NCI-H1417 (cell line): ENCODE measurements around the gene PYGO2.
"Not testable (repeated sequence)": the region's sequence is repeated elsewhere in the genome, so short reads cannot be mapped to it uniquely, and the experiment has no call there.

Experiments used
- DNase-seq, 3 experiments: peaks; one replicate each; lab custom pipeline; 2025; lab: John Stamatoyannopoulos, UW

Gene PYGO2

DNA sequence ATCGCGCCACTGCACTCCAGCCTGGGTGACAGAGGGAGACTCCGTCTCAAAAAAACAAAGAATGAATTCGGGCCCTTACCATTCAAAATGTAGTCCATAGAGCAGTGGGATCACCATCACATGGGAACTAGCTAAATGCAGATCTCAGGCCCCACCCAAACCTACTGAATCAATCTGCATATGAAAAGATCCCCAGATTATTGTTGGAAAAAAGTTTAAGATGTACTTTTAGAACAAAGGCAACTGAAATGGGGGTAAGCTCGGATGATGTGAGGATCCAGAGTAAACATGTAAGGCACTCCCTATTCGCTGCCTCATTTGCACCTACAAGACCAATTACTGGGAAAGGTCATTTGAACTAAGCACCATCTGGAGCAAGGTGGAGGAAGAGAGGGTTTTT lies 20.8 kb upstream of the PYGO2 start:
- DNase-seq = peak in 1 of 3 experiments; percentile 47

DNA sequence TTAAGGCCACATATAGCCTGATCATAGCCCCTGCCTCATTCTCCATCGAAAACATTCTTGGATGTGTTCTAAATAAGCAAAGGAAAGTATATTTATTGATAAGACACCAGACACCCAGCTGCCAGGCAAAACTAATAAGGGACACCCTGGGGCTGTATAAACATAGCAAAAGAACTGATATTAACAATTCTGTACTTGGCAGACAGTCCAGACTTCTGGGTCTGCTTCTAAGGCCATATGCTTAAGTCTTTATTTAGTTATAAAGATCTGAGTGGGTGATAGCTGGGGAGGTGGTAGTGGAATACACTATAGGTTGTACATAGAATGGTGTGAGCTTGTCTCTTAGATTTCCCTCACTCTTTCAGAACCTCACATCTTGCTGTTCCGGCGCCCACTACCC lies 16.8 kb upstream of the PYGO2 start:
- DNase-seq = no peak

DNA sequence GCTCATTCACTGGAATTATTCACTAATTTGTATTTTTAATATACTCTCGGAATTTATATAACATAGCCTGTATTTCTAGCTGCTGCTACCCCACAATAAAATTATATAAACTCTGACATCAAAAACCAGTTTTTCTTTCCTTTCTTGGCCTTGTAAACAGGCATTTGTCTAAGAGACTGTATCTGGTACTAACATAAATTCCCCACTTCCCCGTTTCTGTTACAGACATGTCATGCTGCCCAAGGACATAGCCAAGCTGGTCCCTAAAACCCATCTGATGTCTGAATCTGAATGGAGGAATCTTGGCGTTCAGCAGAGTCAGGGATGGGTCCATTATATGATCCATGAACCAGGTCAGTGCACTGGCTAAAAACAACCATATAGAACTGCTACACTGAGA lies 16.2 kb upstream of the PYGO2 start:
- not testable (repeated sequence) for DNase-seq

DNA sequence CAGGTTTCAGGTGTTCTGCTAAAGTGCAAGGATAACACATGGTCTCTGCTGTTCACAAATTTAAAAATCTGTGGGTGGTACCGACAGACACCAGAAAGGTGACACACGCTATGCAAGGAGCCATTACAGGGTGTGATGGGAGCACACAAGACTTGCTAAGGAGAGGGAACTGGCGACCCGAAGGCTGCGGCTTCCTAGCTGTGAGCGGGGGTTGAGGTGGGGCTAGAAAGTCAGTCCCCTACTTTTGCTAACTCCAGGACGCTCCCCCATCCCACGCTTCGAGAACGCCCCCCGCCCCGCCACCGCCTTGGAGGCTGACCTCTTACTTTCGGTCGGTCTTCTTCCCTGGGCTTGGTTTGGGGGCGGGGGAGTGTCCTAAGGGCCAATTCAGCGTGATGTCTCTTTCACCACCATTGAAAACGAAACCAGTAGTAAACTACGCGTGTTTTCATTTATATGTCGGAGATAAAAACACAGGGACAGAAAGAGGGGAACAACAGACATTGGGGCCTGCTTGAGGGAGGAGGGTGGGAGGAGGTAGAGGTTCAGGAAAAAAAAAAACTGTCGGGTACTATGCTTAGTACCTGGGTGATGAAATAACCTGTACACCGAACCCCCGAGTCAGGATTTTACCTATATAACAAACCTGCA lies 14.0 kb upstream of the PYGO2 start:
- peak; percentile 54 to 68 (median 60) for DNase-seq

DNA sequence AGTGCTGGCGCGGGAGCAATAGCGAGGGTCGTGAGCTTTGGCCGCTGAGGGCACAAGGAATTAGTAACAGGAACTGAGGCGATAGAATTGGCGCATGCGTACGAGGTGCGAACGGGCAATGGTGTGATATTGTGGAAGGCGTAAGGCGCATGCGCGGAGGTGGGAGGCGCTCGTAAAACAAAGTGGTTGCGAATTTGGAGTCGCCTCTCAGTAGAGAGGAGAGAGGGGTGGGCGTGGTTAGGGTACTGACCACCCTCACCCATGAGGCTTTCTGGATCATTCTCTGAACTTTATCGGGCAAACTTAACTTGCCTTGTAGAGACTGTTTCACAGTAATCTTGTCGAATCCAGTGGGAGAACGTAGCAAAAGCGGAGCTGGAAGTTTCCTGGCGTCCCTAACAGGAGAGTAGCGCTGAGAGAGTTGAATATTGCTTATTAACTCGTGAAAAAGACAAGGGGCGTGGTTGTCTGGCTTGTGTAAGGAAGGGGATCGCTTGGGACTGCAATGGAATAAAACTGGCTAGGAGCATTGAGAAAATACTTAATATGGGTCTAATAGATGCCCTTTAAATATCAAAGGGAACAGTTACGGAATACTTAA lies 13.3 kb upstream of the PYGO2 start:
- DNase-seq = peak; percentile 98 to 99 (median 99)

DNA sequence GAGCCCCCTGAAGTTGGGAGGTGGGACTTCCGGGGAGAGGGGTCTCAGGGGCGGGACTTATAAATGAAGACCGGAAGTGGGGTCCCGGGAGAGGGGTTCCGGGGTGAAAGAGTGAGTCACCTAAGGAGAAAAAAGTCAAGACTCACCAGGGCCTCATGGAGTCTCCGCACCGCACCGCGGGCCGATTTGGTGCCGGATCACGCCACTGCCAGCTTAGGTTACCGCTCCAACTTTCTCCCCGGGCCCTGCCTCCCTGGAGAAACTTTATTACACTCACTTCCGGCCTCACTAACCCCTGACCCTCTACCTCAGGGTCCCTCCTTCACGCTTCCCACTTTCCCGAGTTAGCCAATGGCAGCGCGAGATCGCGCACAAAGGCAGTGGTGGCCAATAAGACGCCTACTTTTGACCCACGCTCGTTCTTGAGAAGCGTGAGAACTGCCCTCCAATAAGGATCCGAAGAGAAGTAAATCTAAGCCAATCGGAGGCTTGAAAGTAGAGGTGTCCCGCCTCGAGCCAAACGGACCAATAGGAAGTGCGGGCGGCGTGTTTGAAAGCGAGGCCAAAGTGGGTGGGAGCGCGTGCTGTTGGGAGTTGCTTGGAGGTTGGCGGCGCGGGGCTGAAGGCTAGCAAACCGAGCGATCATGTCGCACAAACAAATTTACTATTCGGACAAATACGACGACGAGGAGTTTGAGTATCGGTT lies 12.7 kb upstream of the PYGO2 start, which contains the start of gene CKS1B:
CKS1B (plus strand) TSS at position 580 of the 706 bp plus-strand sequence; CDS start at position 645, 65 bp downstream.
- peak; percentile 99 to 100 (median 100) for DNase-seq

DNA sequence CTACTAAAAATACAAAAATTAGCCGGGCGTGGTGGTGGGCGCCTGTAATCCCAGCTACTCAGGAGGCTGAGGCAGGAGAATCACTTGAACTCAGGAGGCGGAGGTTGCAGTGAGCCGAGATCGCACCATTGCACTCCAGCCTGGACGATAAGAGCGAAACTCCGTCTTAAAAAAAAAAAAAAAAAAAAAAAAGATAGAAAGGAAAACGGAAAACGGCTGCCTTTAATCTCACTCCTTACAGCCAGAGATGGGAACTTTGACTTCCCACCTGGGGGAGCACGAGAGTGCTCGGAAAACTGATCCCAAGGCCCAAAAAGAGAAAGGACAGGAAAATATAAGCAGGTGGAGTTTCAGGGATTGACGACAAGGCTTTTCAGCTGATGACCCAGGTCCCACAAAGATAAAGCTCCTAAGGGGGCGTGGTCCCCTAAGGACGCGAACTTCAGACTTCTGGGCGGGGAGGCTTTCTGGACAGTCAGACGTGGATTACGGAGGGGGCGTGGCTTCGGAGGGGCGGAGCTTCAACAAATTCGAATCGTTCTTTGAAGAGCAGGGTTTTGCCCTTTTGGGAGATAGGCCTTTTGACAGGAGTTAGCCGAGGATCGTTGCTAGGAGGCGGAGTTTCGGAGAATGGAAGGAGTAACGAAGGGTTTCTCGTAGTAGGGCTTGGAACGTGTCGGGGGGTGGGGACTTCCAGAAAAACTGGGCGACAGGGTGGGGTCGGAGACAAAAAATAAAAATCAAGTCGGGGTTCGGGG lies 11.9 kb upstream of the PYGO2 start:
- peak; percentile 88 to 96 (median 95) for DNase-seq

DNA sequence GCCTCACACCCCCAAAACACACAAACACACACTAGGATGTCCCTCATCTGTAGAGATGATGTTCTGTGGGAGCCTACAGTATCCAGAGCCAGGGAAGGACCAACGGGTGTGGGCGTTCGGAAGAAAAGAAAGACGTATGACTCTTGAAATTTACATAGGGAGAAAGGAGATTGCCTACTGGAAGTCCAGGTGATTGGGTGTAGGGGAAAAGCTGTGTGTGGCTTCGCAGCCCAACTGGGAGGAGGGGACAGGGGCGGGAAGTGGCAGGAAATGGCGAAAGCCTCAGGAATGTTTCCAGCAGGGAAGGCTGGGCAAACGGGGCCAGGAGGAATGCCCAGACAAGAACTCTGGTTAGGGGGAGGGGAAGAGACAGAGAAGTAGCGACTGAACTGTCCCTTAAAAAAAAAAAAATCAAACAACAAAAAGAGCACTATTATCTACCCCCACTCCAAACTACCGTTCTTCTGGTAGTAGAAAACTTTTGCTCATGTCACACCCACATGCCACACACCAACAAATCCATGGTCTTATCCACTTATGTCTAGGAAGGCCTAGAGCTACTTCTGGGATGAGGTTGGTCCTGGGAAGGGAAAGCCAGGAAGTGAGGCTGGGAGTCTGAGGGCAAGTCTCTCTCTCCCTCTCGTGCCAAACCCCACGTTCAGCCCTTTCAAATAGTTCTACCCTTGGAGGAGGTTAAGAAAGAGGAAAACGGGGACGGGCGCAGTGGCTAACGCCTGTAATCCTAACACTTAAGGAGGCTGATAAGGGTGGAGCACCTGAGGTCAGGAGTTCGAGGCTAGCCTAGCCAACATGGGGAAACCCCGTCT lies 11.1 kb upstream of the PYGO2 start:
- DNase-seq = no peak

DNA sequence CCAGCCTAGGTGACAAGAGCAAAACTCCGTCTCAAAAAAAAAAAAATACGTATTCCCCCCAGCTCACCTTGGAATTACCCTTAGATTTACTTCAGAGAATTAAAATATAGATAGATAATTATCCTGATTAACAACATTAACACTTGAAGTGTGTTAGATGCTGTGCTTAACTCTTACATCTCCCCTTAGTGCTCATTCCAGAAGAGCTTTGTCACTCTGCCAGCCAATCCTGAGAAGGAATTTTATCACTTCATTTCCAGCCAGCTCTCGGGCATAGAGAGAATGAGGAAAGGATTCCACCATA lies 10.6 kb upstream of the PYGO2 start:
- DNase-seq = no peak

DNA sequence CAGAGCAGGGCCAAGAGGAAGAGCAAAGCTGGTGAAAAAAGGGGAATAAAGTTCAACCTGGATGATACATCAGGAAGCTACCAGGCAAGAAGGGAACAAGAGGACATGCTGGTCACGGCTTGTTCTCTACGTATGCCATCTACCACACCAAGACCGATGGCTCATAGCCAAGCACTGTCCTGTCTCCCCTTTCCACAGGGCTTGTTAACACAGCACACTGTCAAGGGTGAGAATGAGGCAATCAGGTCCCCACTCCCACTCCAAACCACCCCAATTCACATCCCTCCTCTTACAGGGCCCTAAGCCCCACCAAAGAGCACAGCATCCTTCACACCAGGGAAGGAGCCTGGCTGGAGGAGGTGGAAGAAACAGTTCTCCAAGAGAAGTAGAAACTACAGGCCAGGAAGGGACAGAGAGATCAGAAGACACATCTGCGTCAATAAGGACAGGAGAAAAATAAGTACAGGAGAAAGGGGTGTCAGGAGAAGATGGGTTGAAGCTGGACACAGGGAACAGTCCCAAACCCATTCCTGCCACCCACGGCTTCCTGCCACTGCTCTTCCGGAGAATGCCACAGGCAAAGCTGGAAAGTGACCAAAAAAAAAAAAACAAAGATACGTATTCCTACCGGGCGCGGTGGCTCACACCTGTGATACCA lies 9.9 kb upstream of the PYGO2 start:
- DNase-seq = no peak

DNA sequence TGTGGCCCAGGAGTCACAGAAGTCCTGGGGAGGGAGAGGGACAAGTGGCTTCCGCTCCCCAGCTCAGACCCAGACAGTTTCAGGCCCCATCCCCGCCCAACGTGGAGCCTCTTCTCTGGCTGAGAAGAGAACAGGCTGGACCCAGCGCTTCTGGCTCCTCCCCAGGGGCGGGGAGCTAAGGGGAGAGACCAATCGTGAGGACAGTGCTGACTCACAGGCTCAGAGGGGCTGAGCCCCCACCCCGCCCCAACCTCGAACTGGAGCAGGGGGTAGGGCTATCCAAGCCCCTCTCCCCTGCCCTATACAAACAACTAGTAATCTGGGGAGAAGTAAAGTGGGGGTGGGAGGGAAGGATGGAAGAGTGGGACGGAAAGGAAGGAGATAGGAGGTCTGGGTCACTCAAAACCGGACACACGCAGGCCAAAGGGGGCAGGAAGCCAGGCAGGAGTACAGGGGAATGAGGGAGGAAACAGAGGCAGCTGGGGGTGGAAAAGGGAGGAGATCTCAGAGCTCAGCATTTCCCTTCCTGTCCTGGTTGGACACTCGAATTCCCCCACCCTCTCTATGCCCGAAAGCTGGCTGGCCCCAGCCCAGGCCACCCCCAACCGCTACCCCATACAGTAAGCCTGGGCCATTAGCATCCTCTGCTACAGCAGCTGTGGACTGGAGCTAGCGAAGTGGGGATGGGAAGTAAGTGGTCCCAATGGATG lies 9.2 kb upstream of the PYGO2 start, which contains the start of gene SHC1:
SHC1 (minus strand) TSS at position 117 of the 710 bp plus-strand sequence. CDS start 221 bp downstream, outside the sequence.
- no peak for DNase-seq

DNA sequence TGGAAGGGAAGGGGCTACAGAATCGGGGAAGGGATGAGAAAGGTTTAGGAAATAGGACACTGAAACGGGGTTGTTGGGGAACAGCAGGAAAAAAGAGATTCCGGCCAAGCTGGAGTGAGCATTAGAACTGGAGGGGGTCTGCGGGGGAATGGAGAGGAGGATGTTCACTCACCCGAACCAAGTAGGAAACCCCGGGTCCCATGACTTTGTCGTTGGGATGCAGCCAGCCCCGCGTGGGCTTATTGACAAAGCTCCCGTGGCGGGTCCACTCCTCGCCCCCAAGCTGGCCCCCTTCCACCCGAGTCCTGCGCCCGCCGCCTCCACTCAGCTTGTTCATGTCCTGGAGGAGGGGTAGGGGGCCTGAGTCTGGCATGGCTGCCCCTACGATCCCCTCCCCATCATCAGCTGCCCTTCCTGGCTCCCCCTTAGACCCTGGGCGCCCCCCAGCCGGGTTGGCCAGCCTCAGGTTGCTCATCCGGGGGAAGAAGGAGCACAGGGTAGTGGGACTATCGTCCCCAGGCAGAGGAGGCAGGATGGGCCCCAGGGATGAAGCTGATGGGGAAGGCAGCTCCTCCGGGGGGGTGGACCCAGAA lies 8.4 kb upstream of the PYGO2 start:
- no peak for DNase-seq

DNA sequence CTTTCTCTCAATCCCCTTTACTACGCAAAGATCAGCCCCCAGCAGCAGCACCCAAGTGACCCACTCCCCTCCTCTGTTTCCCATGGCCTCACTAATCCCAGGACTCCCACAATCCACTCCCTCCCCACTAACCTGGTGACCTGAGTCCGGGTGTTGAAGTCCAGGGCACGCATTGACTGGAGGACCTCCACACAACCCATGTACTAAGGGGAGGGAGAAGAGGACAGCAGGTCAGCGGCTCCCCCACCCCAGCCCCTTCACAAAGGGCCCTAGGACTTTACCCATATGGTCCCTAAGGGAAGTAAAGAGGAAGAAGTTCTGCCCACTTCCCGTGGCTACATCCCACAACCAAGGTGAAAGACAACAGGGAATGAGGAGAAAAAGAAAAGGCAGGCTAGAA lies 7.7 kb upstream of the PYGO2 start:
- no peak for DNase-seq

DNA sequence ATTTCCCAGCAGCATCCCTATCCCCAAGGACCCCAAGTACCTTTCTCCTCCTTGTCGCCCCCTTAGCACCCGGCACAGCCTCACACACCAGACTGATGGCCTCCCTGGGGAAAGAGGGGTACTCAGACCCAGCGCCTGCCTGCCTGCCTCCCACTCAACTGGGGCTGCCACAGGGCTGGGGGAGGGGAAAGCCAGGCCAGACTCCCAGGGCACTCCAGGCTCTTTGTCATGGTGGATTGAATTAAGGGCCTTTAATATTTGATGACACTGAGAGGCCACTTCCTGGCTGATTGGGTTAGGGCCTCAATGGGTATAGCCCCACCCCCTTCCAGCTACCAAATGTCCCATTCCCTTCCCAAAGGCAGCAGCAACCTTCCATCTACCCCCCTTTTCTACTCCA lies 7.1 kb upstream of the PYGO2 start:
- DNase-seq = no peak

DNA sequence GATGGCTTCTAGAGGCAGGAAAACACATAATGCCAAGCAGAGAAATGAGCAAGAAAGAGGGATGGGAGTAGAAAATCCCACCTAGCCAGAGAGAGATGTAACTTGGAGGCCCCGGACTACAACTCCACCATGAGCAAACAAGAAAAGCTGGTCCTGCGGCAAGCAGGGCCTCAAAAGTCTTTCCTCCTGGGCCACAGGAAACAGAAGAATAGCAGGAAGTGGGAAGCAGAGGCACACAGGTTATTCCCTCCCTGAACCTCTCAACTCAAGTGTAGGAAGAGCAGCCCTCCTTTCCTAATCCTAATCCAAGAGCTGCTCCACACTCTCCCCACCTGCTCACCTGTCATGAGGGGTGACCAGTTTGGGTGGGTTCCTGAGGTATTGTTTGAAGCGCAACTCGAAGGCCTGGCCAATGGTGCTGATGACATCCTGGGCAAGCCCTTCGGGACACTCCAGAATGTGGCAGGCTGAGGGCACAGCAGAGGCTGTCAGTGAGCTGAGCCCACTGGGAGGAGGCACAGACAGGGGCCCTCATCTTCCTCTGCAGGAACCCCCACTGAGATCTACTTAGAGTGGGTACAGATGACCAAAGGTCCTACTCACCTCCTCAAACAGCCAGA lies 5.9 kb upstream of the PYGO2 start:
- DNase-seq = no peak

DNA sequence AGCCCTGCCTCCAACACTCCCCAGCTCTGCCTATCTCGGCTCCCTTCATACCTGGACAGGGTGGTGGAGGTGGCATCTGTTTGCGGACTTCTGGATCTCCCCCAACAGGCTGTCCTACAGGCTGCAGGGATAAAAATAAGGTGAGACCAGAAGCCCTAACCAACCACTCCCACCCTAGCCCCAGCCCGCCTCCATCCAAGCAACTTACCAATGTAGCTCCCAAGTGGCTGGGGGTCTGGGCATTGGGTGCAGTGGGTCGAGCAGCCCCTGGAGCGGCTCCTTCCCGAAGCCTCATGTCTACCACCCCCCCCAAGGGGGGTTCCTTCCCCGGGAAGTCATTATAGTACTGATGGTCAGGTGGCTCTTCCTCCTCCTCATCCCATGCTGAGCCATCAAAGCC lies 4.5 kb upstream of the PYGO2 start:
- DNase-seq = no peak

DNA sequence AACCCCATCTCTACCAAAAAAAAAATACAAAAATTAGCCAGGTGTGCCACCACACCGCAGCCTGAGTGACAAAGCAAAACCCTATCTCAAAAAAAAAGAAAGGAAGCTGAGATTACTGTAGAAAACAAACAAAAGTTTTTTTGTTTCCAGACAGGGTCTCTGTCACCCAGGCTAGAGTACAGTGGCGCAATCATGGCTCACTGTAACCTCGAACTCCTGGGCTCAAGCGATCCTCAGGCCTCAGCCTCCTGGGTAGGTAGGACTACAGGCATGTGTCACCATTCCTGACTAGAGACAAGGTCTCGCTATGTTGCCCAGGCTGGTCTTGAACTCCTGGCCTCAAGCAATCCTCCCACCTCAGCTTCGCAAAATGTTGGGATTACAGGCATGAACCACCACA lies 2.8 kb upstream of the PYGO2 start:
- DNase-seq = no peak

DNA sequence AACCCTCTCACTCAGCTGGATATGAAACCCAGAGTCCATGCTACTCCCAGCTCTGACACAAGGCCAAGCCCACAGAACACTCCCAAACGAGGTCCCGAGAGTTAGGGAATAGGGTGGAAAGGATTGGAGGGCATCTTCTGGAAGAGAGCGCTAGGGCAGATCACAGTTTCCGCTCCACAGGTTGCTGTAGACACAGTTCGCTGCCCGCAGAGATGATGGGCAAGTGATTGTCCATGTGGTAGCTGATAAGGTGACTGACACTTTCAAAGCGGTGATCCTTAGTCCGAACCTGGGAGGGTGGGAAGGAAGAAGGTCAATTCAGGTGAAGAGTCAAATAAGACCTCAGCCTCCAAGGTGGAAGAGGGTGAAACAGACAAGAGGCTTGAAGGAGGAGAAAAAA lies 2.1 kb upstream of the PYGO2 start:
- no peak for DNase-seq

DNA sequence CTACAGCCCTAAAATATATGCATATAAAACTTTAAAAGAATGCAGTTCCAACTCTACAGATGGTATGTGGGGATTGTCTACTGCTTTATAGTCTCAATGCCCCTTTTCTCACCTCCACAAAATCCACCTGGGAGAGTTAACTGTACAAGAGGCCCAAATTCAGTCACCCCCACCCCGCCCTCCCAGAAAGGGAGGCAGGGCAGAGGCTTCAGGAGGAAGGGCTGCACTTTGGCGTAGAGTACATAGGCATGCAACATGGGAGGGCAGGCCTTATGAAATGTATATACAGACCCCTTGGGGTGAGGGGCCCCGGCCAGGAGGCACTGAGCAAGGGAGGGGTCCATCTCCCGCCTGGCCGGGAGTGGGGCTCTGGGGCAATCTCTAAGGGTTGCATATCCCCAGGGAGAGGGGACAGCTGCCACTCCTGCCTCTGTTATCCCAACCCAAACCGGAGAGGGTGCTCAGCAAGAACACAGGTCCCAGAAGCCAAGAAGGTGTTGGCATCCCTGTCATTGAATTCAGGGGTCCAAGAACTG lies 1.3 kb upstream of the PYGO2 start:
- no peak for DNase-seq
